GM12878 (cell line): ENCODE data around the gene DNAJC5G. TPM values are rescaled to one million over a fixed set of nuclear protein-coding genes. Genes with fewer than 3 reads are reported as not detected.

Source experiments
- ATAC-seq: fragments of 200-7000 bp; cut with Tn5 transposase; 3 replicates; pipeline ENCODE4 v1.9.1; 2020; ENCODE audit warnings: mild to moderate bottlenecking, moderate library complexity
- BruUV-seq: library from RNA; stranded (reverse); fragments of 400-500 nt; replicated peaks from 2 replicates; lab custom pipeline; 2021; lab: Mats Ljungman, UMichigan
- CTCF ChIA-PET: fragments of 300-600 bp; sonication (Branson Sonifier 250); formaldehyde crosslinking; extraction: SDS; loops from one replicate; lab custom pipeline; 2021; ENCODE audit warnings: inconsistent platforms; lab: Yijun Ruan, JAX
- POLR2A ChIA-PET: fragments of 350-600 bp; formaldehyde crosslinking; extraction: SDS; loops from one replicate; lab custom pipeline; 2021; ENCODE audit warnings: inconsistent platforms; lab: Charles Lee
- RAD21 ChIA-PET: fragments of 300-600 bp; sonication (Branson Sonifier 250); formaldehyde crosslinking; loops from one replicate; lab custom pipeline; 2023; ENCODE audit warnings: antibody characterized with exemption; ENCODE audit not compliant: unreplicated experiment; lab: Charles Lee
- SMC1A ChIA-PET: fragments of 300-600 bp; sonication (Branson Sonifier 250); formaldehyde crosslinking; loops from one replicate; lab custom pipeline; 2023; ENCODE audit not compliant: unreplicated experiment, uncharacterized antibody; lab: Charles Lee
- DNase-seq: peaks from one replicate; pipeline ENCODE4 v3.0.0-alpha.2; 2011; ENCODE audit warnings: low read depth, low spot score
- FAIRE-seq: peaks from 3 replicates; lab custom pipeline; 2011; peaks lifted over from hg19 to GRCh38; lab: Jason Lieb, UNC
- H2AFZ ChIP-seq: 2 replicates; pipeline ENCODE4 v1.6.0; 2011; ENCODE audit warnings: low read depth, low read length, control low read depth; ENCODE audit not compliant: control insufficient read depth
- H3K27ac ChIP-seq: 2 replicates; pipeline ENCODE4 v1.5.1; 2011; ENCODE audit warnings: control low read depth; ENCODE audit not compliant: control insufficient read depth, insufficient read depth
- H3K27me3 ChIP-seq, 2 experiments: replicated peaks in 1 of 2; 2 replicates each; pipeline versions ENCODE4 v1.6.0 to v1.6.1; 2011; ENCODE audit warnings: low read length in 1 of 2; ENCODE audit not compliant: control insufficient read depth in 2 of 2, insufficient read depth in 2 of 2
- H3K36me3 ChIP-seq, 2 experiments: 2 replicates each; pipeline ENCODE4 v1.5.1; 2011; ENCODE audit warnings: low read length in 1 of 2; ENCODE audit not compliant: control insufficient read depth in 2 of 2, insufficient read depth in 2 of 2
- H3K4me1 ChIP-seq: 2 replicates; pipeline ENCODE4 v1.6.1; 2011; ENCODE audit warnings: mild to moderate bottlenecking, low read length, moderate library complexity, mixed read lengths; ENCODE audit not compliant: control insufficient read depth, insufficient read depth
- H3K4me2 ChIP-seq: 2 replicates; pipeline ENCODE4 v1.6.0; 2011; ENCODE audit warnings: control low read depth; ENCODE audit not compliant: control insufficient read depth, insufficient read depth
- H3K4me3 ChIP-seq: fragments of 200-600 bp; sonication (generic); 2 replicates; pipeline ENCODE4 v1.5.1; 2016
- H3K79me2 ChIP-seq: 2 replicates; pipeline ENCODE4 v1.6.0; 2011; ENCODE audit warnings: low read length; ENCODE audit not compliant: control insufficient read depth, insufficient read depth
- H3K9ac ChIP-seq: 2 replicates; pipeline ENCODE4 v1.8.0; 2011; ENCODE audit warnings: low read length, control low read depth, mixed read lengths; ENCODE audit not compliant: control insufficient read depth, insufficient read depth
- H3K9me3 ChIP-seq: replicated peaks from 3 replicates; pipeline ENCODE4 v1.5.1; 2011; ENCODE audit warnings: mild to moderate bottlenecking, low read length; ENCODE audit not compliant: control insufficient read depth, insufficient read depth
- H4K20me1 ChIP-seq: 2 replicates; pipeline ENCODE4 v1.6.0; 2011; ENCODE audit not compliant: control insufficient read depth, insufficient read depth
- CBX3 ChIP-seq: fragments of 200-600 bp; sonication (generic); IDR thresholded peaks from 2 replicates; pipeline ENCODE4 v1.6.1; 2016; ENCODE audit warnings: low read depth, borderline replicate concordance
- DPF2 ChIP-seq: fragments of 450-650 bp; IDR thresholded peaks from 2 replicates; pipeline ENCODE4 v1.6.1; 2017; ENCODE audit warnings: mild to moderate bottlenecking
- E2F8 ChIP-seq: fragments of 450-650 bp; IDR thresholded peaks from 2 replicates; pipeline ENCODE4 v1.6.1; 2018; ENCODE audit warnings: mild to moderate bottlenecking, low read depth, moderate library complexity; ENCODE audit not compliant: partially characterized antibody
- FOXK2 ChIP-seq: fragments of 450-650 bp; IDR thresholded peaks from 2 replicates; pipeline ENCODE4 v1.6.1; 2017; ENCODE audit warnings: mild to moderate bottlenecking, moderate library complexity
- MTA3 ChIP-seq: IDR thresholded peaks from 2 replicates; pipeline ENCODE4 v1.6.1; 2012; ENCODE audit warnings: low read length, inconsistent platforms, borderline replicate concordance
- MYC ChIP-seq: IDR thresholded peaks from 2 replicates; pipeline ENCODE4 v1.6.1; 2011; ENCODE audit warnings: mild to moderate bottlenecking, low read length, moderate library complexity, inconsistent platforms; ENCODE audit not compliant: insufficient read depth, insufficient replicate concordance, insufficient read length, severe bottlenecking
- NFXL1 ChIP-seq: fragments of 450-650 bp; IDR thresholded peaks from 2 replicates; pipeline ENCODE4 v1.6.1; 2017; ENCODE audit warnings: antibody characterized with exemption, mild to moderate bottlenecking, borderline replicate concordance
- NR2C2 ChIP-seq: IDR thresholded peaks from 2 replicates; pipeline ENCODE4 v1.6.1; 2011; ENCODE audit warnings: borderline replicate concordance, low read depth; ENCODE audit not compliant: control insufficient read depth, insufficient read length
- PRDM15 ChIP-seq: fragments of 450-650 bp; formaldehyde crosslinking; IDR thresholded peaks from 2 replicates; pipeline ENCODE4 v1.4.0; 2020; ENCODE audit warnings: mild to moderate bottlenecking, moderate library complexity
- TCF3 ChIP-seq: IDR thresholded peaks from 2 replicates; pipeline ENCODE4 v1.6.1; 2012; ENCODE audit warnings: low read depth, mild to moderate bottlenecking, low read length, borderline replicate concordance; ENCODE audit not compliant: insufficient read depth
- YY1 ChIP-seq: IDR thresholded peaks from 2 replicates; pipeline ENCODE4 v1.6.1; 2011; ENCODE audit warnings: low read depth, mild to moderate bottlenecking, low read length
- ZNF622 ChIP-seq: fragments of 450-650 bp; IDR thresholded peaks from 2 replicates; pipeline ENCODE4 v1.6.1; 2017; ENCODE audit warnings: mild to moderate bottlenecking, inconsistent platforms
- ZSCAN29 ChIP-seq: fragments of 450-650 bp; IDR thresholded peaks from 2 replicates; pipeline ENCODE4 v1.6.1; 2017; ENCODE audit warnings: mild to moderate bottlenecking, moderate library complexity
- WGBS: methylation state at CpG from one replicate; pipeline ENCODE4 v1.1.6; 2016; ENCODE audit warnings: low lambda C conversion rate; ENCODE audit not compliant: insufficient replicate concordance, insufficient coverage; ENCODE audit errors: missing lambda C conversion rate; 5-methylcytosine and 5-hydroxymethylcytosine counted together
- in situ Hi-C: fragments of 300-500 bp; cut with MboI; formaldehyde crosslinking; loops from 9 replicates; pipeline ENCODE4 v1.14.3; 2018; ENCODE audit warnings: mixed read lengths
- intact Hi-C: fragments of 100-400 bp; cut with micrococcal nuclease; formaldehyde crosslinking; loops from one replicate; pipeline ENCODE4 v1.14.2; 2022; ENCODE audit not compliant: unreplicated experiment
- polyA plus RNA-seq, 11 experiments: library from polyadenylated mRNA; depleted of rRNA in 4 of 11; unstranded in 6 of 11; stranded (reverse) in 5 of 11; fragments of >200 nt; fragmentation: Nextera tagmentation in 4 of 11; fragmentation: Illumina TruSeq in 1 of 11; extraction: Ambion mirVana in 4 of 11; extraction: Trizol in 1 of 11; gene quantifications; 1 replicate in 1 of 11; 2 replicates in 10 of 11; pipeline versions ENCODE4 v1.2.1 to v1.2.3, GENCODE V29; 2011 to 2016; ENCODE audit warnings: inconsistent platforms in 2 of 11, missing spikeins in 2 of 11, low read depth in 1 of 11
- total RNA-seq, 4 experiments: library from RNA; depleted of rRNA in 3 of 4; stranded (reverse); fragments of >200 nt in 3 of 4; fragmentation: Illumina TruSeq in 1 of 4; extraction: Trizol in 1 of 4; gene quantifications; 2 replicates each; pipeline versions ENCODE4 v1.2.1 to v1.2.3, GENCODE V29; 2013 to 2021

Gene DNAJC5G
- total and polyA plus RNA-seq, 10 of the 15 experiments (the other 5 are each of a cell fraction or from before 2014, with no cell fraction given), result not detected

DNA sequence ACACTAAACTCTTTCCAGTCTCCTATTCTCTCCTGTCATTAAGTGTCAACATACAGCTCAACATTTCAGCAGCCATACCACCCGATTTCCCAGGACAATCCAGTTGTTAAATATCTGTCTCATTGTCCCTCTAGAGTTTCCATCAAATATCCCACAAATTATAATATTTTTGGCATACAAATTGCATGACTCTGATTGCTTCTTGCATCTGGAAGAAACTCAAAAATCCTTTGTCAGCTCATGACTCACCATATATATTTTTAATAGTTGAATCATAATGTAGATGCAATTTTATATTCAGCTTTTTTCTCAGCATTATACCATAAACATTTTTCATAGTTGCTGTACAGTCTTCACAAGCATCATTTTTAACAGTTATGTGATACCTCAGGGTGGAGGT is 19.6 kb upstream of the DNAJC5G start:
- no peaks in the 10 kb centered on the region for H4K20me1 ChIP-seq
- no peaks in the 10 kb centered on the region for H3K9me3 ChIP-seq
- H3K9ac ChIP-seq, result no peak overlapping the region
- peaks cover 5 to 8% of the 10 kb centered on the region in 2 experiments; a peak in 3 of 4 replicates for H3K27me3 ChIP-seq
- DNase-seq (no peak), FAIRE-seq (no peak), ATAC-seq (no peak)
- ChIA-PET RAD21 (no interaction called here), POLR2A (no interaction called here), SMC1A (interaction anchor here (0.9 kb wide), 1 partner anchor 80 kb away, joined by 3 read pairs; no protein-coding TSS in a partner anchor), CTCF (interaction anchor here (0.6 to 1.6 kb wide), 3 partner anchors 12 to 64 kb away, joined by 3 to 4 read pairs (median 3); no protein-coding TSS in a partner anchor)
- intact Hi-C loops (no loop called here), in situ Hi-C loops (no loop called here)
- no peak overlapping the region for H3K27ac ChIP-seq
- no peaks in the 10 kb centered on the region for H3K4me1 ChIP-seq
- no TSS peak for BruUV-seq
- no peak overlapping the region for H3K4me3 ChIP-seq
- H3K36me3 ChIP-seq, result no peaks in the 10 kb centered on the region
- TF ChIP-seq ZNF622, result no peak
- no peak for TF ChIP-seq FOXK2
- TF ChIP-seq ZSCAN29, result no peak
- no peak for TF ChIP-seq MYC
- no peak for TF ChIP-seq E2F8
- no peak for TF ChIP-seq CBX3
- TF ChIP-seq NFXL1, result no peak
- no peak for TF ChIP-seq YY1
- TF ChIP-seq TCF3, result no peak
- no peak for TF ChIP-seq NR2C2
- TF ChIP-seq PRDM15 (CRISPR knock-in tag), result no peak
- TF ChIP-seq MTA3, result no peak
- TF ChIP-seq DPF2, result no peak
- no peak overlapping the region for H3K4me2 ChIP-seq
- 0% methylated on average over 1 of the region's 1 CpG for WGBS
- H3K79me2 ChIP-seq, result no peaks in the 10 kb centered on the region
- no peak overlapping the region for H2AFZ ChIP-seq
